HEK293 (cell line): ENCODE data around the gene NUSAP1.

Experiments
- CTCF ChIP-seq: fragments of 450-650 bp; formaldehyde crosslinking; IDR thresholded peaks from 2 replicates; pipeline ENCODE4 v1.5.1; 2016; ENCODE audit warnings: missing biosample characterization, missing genetic modification characterization
- PATZ1 ChIP-seq: fragments of 450-650 bp; formaldehyde crosslinking; IDR thresholded peaks from 2 replicates; pipeline ENCODE4 v1.5.1; 2016; ENCODE audit warnings: missing biosample characterization, missing genetic modification characterization
- SP7 ChIP-seq: fragments of 450-650 bp; formaldehyde crosslinking; IDR thresholded peaks from 2 replicates; pipeline ENCODE4 v1.5.1; 2016; ENCODE audit warnings: missing biosample characterization, missing genetic modification characterization
- ZNF24 ChIP-seq: fragments of 450-650 bp; formaldehyde crosslinking; IDR thresholded peaks from 2 replicates; pipeline ENCODE4 v1.5.1; 2016; ENCODE audit warnings: missing biosample characterization, missing genetic modification characterization
- ZNF324 ChIP-seq: fragments of 450-650 bp; formaldehyde crosslinking; IDR thresholded peaks from 2 replicates; pipeline ENCODE4 v1.5.1; 2016; ENCODE audit warnings: missing biosample characterization, missing genetic modification characterization

- TF ChIP-seq PATZ1 (tag by site-specific recombination) = no peak
- no peak for TF ChIP-seq ZNF24 (tag by site-specific recombination)
- no peak for TF ChIP-seq CTCF (tag by site-specific recombination)
- no peak for TF ChIP-seq ZNF324 (tag by site-specific recombination)
- no peak for TF ChIP-seq SP7 (tag by site-specific recombination)
Observed at GRCh38 chr15:41416128-41416741, 83.6 kb downstream of the NUSAP1 start.
